SIG-M5 (cell line): Measurements from ENCODE around the gene ZKSCAN1.
"Not testable (repeated sequence)": the region's sequence is repeated elsewhere in the genome, so short reads cannot be mapped to it uniquely, and the experiment has no call there.

ENCODE experiments used
- DNase-seq: peaks from one replicate; lab custom pipeline; 2025; lab: John Stamatoyannopoulos, UW

The ZKSCAN1 gene

DNA sequence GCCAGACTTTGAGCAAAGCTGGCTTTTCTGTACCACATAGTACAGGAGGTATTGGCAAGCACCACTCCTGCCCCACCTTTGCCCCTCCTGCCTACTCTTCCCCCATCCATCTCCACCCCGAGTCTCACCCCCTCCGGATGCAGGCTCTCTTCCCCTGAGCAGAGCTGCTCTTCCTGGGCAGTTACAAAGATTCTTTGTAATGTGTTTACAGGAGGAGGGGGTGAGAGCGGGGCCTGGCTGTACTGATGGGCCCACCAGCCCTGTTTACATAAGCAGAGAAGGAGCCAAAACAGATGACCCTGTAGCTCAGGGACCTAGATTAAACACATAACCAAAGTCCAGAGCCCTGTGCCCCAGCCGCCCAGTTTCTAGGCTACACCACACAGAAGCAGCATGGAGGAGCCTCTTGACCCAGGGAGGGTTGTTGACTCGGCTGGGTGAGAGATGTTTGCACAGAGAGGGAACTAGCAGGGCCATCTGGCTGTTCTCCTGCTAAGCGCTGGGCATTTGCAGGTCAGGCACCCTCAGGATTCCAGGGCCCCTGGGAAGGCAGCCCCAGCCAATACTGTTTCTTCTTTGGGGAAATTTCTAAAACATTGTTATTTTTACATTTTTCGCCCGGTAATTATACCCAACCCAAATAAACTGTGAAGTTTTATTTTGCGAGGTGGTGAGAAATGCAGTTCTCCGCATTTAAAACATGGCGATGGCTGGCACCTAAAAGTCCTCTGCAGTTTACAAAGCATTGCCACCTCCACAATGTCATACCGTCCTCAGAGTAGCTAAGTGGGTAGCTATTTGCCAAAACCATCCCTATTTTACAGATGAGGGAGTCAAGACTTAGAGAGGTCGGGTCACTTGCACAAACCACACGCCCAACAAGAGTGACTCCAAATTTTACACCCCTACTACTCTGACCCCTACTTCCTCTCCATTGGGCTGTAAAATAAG is 11.4 kb upstream of the ZKSCAN1 start:
- DNase-seq = no peak

DNA sequence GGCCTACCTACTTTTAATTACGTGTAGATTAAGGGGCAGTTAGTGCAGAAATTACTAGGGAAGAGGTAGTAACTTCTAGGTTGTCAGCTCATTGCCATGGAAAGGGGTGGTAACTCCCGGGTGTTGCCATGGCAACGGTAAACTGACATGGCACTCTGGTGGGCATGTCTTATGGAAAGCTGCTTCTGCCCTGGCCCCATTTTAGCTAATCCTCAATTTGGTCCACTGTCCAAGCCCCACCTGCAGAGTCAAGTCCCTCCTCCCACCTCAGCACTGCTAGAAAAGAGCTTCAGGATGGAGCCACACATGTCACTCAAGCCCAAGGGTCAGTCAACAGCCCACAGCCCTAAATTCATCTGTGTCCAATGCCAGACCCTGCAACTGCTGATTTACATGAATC is 7.5 kb upstream of the ZKSCAN1 start:
- no peak for DNase-seq

DNA sequence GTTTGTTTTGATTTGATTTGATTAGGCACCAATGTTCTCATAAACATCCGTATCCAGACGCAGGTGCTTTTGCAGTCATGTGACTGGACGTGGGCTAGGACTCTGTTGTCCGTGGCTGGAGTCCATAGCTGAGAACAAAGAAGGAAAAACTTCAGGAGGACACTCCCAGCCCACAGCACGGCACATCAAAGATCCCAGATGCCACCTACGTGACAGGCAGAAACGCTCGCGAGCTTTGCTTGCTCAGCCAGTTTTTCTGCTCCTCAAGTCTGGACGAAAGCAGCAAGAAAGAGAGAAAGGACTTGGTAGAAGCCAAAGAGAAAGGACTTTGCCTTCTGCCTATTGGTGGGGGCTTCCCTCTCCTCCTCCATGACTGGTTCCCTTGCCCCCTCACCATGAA is 6.9 kb upstream of the ZKSCAN1 start:
- no peak for DNase-seq

DNA sequence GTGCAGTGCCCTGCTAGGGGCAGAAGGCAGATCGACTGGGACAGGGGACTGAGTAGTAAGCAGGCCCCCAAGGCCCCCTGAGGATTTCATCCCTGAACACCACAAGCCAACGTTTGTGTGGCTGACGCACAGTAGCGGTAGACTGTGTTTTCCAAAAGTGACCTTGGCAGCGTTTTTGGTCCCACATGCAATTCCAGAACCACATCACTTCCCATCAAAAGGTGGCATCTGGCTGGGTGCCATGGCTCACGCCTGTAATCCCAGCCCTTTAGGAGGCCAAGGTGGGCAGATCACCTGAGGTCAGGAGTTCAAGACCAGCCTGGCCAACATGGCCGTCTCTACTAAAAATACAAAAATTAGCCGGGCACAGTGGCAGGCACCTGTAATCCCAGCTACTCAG is 5.4 kb upstream of the ZKSCAN1 start:
- DNase-seq = not testable (repeated sequence)

DNA sequence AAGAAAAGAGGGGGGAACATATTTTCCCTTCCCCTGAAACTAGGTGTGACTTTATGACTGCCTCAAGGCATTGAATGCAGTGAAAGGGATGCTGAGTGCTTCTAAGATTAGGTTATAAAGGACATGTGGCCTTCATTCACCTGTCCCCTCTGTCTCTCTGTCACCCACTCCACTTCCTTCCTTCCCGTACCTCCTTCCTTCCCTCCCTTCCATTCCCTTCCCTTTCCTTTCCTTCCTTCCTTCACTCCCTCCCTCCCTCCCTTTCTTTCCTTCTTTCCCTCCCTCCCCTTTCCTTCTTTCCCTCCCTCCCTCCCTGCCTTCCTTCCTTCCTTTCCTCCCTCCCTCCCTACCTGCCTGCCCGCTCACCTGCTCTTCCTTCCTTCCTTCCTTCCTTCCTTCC is 4.5 kb upstream of the ZKSCAN1 start:
- DNase-seq = no peak

DNA sequence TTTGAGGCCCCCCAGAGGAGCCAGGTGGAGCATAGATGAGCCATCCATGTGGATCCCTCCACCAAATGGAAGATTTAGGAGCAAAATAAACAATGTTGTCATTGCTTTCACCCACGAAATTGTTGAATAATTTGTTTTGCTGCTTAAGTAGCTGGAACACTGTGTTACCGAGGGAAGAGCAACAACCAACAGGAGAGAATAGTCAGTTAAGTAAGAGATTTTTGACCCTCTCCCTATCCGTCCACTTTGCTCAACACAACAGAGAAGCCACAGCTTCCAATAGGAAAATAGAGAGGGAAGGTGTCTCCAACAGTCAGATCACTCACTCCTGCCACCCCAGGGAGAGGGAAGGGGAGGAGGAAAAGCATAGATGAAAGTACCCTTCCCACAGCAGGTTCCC is 3.9 kb upstream of the ZKSCAN1 start:
- no peak for DNase-seq

DNA sequence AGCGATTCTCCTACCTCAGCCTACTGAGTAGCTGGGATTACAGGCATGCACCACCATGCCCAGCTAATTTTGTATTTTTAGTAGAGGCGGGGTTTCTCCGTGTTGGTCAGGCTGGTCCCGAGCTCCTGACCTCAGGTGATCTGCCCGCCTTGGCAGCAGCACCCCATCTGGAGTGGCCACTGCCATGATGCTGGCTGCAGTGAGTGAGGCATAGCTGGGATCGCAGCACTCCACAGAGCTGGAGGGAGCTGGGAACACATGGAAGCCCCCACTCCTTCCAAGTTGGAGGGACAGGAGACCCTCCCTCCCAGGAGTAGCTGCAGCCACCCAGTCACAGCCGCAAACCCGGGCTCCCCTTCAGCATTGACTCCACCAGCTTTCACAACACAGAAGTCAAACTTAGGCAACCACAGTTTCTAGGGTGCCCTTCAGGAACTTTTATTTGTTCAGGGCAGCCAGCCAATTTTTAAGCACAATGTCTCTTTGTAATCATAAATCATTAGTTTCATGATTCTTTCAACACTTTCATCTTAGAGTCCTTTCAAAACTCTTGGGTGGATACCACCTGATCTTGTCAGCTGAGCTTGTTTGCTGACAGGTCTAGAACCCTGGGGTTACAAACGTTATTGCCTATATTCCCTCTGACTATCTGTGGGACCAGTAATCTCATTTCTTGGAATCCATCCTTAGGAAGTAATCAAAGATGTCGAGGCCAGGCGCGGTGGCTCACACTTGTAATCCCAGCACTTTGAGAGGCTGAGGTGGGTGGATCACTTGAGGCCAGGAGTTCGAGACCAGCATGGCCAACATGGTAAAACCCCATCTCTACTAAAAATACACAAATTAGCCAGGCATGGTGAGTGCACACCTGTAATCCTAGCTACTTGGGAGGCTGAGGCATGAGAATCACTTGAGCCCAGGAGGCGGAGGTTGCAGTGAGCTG is 2.7 kb upstream of the ZKSCAN1 start:
- DNase-seq = not testable (repeated sequence)

DNA sequence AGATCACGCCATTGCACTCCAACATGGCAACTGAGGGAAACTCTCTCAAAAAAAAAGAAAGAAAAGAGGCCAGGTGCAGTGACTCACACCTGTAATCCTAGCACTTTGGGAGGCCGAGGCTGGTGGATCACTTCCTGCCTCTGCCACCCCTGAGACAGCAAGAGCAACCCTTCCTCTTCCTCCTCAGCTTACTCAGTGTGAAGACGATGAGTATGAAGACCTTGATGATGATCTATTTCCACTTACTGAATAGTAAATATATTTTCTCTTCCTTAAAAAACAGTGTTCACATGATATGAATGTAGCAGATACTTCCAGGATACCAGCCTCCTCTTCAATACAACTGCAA is 2.1 kb upstream of the ZKSCAN1 start:
- no peak for DNase-seq

DNA sequence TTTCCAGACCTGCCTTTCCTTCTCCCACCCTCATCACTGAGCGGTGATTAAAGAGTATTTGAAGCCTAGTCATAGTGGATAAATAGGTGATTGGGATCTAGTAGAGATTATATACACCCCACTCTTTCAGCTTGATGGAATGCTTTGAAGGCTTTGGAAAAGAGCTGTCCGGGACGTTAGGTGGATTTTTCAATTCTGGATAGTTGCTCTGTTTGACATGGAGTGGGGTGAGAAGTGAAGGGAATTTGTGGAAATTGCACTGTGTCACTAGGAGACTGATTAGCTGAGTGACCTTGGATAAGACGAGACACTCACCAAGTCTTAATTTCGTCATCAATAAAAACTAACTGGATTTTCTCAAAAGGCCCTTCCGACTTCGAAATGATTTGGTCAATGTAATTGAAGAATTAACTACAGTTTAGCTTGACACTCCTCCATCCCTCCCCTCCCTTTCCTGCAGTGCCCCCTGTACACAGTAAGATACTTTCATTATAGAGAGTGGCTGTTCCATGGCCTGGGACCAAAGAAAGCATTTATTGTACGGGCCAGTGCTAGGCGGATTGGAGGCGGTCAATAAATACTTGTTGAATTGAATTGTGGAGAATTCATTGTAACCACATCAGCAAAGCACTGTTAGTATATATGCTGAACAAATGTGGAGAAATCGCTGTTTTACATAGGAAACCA is 962 bp downstream of the ZKSCAN1 start:
- no peak for DNase-seq

DNA sequence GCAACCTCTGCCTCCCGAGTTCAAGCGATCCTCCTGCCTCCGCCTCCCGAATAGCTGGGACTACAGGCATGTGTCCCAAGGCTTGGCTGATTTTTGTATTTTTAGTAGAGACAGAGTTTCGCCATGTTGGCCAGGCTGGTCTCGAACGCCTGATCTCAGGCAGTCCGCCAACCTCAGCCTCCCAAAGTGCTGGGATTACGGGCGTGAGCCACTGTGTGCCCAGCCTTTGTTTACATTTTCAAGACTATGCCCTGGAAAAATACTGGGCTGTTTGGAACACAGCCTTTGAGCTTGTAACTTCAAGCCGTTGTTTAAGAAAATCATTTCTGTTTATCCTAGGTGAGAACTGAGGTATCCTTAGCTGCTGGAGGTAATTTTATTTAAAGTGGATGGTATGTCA is 1.9 kb downstream of the ZKSCAN1 start:
- no peak for DNase-seq

DNA sequence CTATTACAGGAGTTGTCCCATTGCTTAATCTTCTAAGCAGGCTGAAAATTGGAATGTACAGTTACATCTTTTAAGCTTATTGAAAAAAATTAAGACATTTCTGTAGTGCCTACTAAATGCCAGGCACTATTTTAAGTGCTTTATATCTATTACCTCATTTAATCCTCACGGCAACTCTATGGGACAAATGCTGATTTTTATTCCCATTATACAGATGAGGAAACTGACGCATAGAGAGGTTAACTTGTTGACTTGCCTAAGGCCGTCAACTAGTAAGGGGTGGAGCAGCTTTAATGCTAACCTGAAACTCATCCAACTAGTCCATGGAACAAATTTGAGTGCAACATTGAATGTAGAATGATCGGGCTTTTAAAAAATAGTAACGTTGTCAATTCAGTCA is 2.5 kb downstream of the ZKSCAN1 start:
- no peak for DNase-seq

DNA sequence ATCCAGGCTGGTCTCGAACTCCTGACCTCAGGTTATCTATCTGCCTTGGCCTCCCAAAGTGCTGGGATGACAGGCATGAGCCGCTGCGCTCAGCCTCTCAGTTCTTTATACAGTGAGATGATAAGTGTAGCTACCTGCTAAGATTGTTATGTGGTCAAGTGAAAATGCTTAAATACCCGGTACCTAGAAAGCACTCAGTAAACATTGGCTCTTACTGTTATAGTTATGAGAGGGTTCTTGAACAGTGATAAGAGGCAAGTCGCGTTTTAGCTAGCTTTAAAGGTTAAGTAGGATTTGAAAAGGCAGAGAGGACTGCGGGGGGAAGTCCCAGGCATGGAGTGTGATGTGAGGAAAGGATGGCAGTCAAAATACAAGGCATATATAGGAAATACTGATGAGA is 4.5 kb downstream of the ZKSCAN1 start:
- DNase-seq = no peak

DNA sequence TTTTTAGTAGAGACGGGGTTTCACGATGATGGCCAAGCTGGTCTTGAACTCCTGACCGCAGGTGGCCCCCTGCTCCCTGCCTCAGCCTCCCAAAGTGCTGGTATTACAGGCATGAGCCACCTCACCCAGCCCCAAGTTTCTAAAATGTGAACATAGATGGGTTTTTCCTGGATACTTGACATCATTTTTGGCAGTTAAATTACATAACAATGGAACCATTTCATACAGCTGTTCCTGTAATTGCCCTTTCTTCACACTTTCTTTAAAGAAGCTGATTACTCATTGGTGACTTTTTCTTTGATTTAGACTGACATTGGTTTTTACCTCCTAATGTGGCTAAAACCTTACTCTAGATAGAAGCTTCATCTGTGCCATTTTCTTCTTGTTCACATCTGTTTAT is 5.9 kb downstream of the ZKSCAN1 start:
- no peak for DNase-seq

DNA sequence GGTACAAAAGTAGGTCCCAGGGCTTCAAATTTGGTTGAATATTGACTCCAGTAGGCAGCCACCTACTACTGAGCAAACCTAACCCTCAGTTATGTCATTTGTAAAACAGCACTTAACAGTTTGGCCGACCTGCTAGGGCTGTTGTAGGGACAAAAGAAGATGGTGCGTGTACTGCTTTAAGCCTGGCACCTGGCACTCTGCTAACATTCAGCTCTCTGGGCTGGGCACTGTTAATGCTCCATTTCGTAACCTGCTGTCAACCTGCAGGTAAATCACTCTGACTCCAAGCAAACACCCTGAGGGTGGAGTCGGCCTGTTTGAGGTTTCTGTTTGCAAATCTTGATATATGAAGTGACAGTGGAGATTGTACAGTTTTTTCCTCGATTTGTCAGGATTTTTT is 7.2 kb downstream of the ZKSCAN1 start:
- no peak for DNase-seq

DNA sequence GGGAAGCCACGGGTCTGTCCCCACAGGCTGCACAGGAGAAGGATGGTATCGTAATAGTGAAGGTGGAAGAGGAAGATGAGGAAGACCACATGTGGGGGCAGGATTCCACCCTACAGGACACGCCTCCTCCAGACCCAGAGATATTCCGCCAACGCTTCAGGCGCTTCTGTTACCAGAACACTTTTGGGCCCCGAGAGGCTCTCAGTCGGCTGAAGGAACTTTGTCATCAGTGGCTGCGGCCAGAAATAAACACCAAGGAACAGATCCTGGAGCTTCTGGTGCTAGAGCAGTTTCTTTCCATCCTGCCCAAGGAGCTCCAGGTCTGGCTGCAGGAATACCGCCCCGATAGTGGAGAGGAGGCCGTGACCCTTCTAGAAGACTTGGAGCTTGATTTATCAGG is 8.1 kb downstream of the ZKSCAN1 start:
- no peak for DNase-seq

DNA sequence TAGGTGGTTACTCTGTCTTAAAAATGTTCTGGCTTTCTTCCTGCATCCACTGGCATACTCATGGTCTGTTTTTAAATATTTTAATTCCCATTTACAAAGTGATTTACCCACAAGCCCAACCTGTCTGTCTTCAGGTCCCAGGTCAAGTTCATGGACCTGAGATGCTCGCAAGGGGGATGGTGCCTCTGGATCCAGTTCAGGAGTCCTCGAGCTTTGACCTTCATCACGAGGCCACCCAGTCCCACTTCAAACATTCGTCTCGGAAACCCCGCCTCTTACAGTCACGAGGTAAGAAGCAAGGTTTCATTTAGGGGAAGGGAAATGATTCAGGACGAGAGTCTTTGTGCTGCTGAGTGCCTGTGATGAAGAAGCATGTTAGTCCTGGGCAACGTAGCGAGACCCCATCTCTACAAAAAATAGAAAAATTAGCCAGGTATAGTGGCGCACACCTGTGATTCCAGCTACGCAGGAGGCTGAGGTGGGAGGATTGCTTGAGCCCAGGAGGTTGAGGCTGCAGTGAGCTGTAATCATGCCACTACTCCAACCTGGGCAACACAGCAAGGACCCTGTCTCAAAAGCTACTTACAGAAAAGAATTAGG is 8.7 kb downstream of the ZKSCAN1 start:
- no peak for DNase-seq

DNA sequence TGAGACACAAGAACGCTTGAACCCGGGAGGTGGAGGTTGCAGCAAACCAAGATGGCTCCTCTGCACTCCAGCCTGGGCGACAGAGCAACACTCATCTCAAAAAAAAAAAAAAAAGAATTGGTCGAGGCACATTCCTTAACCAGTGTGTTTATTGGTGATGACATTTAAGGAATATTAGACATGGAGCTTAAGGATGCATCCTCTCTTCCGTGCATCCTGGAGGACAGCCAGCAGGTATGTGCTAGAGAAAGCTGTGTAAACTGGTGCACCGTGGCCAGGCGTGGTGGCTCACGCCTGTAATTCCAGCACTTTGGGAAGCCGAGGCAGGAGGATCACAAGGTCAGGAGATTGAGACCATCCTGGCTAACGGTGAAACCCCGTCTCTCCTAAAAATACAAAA is 11.8 kb downstream of the ZKSCAN1 start:
- DNase-seq = no peak

DNA sequence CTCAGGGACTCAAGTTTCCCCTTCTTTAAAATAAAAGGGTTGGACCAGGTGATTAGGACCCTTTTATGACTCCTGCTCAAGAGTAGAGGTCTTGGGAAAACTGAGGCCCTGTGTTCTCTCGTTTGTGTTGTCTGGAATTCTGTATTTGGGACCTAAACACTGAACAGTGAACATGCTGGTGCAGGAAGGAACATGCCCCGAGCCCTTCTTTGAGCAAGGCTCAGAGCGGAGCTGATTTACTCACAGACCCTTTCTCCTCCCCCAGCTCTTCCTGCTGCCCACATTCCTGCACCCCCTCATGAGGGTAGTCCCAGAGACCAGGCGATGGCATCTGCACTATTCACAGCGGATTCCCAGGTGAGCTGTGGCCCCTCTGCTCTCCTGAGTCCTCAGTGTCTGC is 14.2 kb downstream of the ZKSCAN1 start:
- DNase-seq = no peak

DNA sequence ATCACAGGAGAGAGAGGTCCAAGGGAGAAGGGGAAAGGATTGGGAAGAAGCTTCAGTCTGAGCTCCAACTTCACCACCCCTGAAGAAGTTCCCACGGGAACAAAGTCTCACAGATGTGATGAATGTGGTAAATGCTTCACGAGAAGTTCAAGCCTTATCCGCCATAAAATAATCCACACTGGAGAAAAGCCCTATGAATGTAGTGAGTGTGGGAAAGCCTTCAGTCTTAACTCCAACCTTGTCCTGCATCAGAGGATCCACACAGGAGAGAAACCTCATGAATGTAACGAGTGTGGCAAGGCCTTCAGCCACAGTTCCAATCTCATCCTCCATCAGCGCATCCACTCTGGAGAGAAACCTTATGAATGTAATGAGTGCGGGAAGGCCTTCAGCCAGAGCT is 18.1 kb downstream of the ZKSCAN1 start:
- no peak for DNase-seq

DNA sequence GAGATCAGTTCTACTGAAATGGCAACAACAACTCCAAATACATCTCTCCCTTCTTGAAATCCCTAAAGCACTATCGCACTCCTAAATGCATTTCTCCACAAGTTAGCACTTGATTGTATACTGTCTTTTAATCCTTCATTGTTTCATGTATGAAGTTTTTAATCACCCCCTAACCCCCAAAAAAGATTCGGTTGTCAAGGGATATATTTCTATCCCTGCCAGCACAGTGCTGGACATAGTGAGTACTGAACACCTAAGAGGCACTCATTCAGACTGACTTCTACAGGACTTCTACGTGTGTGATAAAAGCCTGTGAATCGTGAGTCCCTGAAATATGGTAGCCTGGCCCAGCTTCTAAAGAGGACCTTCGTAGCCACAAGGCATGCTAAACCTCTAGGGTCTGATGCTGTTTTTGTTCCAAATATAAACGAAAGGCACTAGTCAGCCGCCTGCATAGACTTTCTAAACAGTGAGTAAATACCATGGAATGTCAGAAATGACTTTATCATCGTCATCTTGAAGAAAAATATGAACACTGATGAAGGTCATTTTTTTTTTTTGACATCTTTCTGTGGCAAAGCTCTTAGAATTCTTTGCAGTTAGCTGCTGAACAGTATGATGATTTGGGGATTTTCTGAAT is 19.6 kb downstream of the ZKSCAN1 start:
- DNase-seq = no peak

DNA sequence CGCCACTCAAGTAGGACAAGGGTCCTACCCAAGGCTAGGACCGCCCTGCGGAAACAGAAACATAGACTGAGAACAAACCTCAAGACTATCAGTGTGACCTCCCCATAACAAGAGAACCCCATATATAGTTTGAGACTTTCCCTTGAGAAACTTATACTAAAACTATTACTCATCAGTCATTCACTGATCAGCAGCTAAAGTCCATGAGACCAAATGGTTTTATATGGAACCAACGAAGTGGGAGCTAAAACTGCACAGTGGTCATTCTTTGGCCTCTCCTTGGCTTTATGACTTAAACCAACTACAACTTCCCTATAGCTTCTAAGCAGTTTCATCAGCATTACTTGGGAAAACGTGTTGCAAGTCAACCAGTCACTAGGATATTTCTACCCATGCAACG is 20.5 kb downstream of the ZKSCAN1 start:
- DNase-seq = no peak

DNA sequence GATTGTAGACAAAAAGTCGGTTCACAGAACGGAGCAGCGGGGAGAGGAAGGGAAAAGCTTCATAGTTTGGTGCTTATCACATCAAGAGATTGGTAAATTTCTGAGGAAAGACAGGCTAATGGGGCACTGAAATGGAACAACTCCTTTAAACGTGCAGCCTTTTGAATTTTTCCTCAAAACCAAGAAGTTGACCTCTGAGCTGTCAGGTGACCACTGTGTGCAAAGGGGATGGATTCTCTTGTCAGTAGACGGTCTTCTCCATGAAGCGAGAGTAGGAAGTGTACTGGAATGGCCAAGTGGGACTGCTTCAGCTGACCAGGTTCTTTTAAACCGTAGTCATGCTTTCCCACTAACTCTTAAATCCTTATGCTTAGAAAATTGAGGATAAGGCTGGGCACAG is 22.9 kb downstream of the ZKSCAN1 start:
- no peak for DNase-seq
